ENCODE results near the gene MPV17.

DNA sequence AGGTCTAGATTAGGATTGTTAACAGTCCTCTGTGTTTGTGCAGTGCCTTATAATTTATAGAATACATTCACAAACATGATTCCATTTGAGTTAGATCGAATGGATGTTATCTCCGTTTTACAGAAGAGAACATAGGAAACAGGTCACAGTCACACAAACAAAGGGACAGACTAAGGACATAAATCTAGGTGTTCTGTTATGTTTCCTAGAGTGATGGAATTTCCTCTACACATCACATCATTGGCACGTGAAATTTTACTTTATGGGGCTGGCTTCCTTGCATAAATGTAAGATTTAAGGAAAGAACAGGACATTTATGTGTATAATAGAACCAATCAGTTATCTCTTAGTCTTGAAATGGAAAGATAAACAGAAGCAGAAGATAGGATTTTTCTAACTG lies 34.3 kb downstream of the MPV17 start:
- TF ChIP-seq CTCF (IDR thresholded peaks at IDR 0.05) (no peak), MAX (CRISPR knock-in tag; IDR thresholded peaks at IDR 0.05) (no peak), FOXJ3 (CRISPR knock-in tag; IDR thresholded peaks at IDR 0.05; ENCODE audit: borderline replicate concordance) (no peak)
- TF ChIP-seq, protein P1, sequence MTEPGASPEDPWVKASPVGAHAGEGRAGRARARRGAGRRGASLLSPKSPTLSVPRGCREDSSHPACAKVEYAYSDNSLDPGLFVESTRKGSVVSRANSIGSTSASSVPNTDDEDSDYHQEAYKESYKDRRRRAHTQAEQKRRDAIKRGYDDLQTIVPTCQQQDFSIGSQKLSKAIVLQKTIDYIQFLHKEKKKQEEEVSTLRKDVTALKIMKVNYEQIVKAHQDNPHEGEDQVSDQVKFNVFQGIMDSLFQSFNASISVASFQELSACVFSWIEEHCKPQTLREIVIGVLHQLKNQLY (CRISPR knock-in tag; IDR thresholded peaks at IDR 0.05), result no peak
